GM12801 (cell line): Measurements from ENCODE around the gene PUS7L.

Experiments
- CTCF ChIP-seq: IDR thresholded peaks from one replicate; pipeline ENCODE4 v1.5.1; 2011; ENCODE audit warnings: control low read depth; ENCODE audit not compliant: insufficient read length; ENCODE audit errors: extremely low read depth

Gene PUS7L

GRCh38 chr12:43795716-43796280, 37.2 kb upstream of the PUS7L start:
- no peak for TF ChIP-seq CTCF

GRCh38 chr12:43789941-43790340, 31.4 kb upstream of the PUS7L start:
- no peak for TF ChIP-seq CTCF

GRCh38 chr12:43786899-43787693, 28.5 kb upstream of the PUS7L start:
- no peak for TF ChIP-seq CTCF

GRCh38 chr12:43776498-43776897, 17.9 kb upstream of the PUS7L start:
- no peak for TF ChIP-seq CTCF

GRCh38 chr12:43766291-43766690, 7.7 kb upstream of the PUS7L start:
- TF ChIP-seq CTCF = no peak

- TF ChIP-seq CTCF = no peak
These were observed 5.9 kb upstream of the PUS7L start for GRCh38 chr12:43764528-43764927.

GRCh38 chr12:43763769-43764168, 5.2 kb upstream of the PUS7L start:
- no peak for TF ChIP-seq CTCF
